IMR-90 (cell line): Measurements from ENCODE around the gene RPS15. TPM values are rescaled to one million over a fixed set of nuclear protein-coding genes. Genes with fewer than 3 reads are reported as not detected.

Source experiments
- ATAC-seq: fragments of 200-7000 bp; cut with Tn5 transposase; 2 replicates; pipeline ENCODE4 v1.9.1; 2020; ENCODE audit warnings: low read depth, mild to moderate bottlenecking, moderate library complexity
- BruUV-seq: library from RNA; stranded (reverse); fragments of 400-500 nt; replicated peaks from 2 replicates; lab custom pipeline; 2021; lab: Mats Ljungman, UMichigan
- CTCF ChIA-PET: fragments of 300-600 bp; formaldehyde crosslinking; extraction: SDS; loops from one replicate; lab custom pipeline; 2021; ENCODE audit warnings: antibody characterized with exemption; lab: Yijun Ruan, JAX
- POLR2A ChIA-PET: fragments of 300-600 bp; sonication (Branson Sonifier 250); formaldehyde crosslinking; loops from one replicate; lab custom pipeline; 2022; ENCODE audit warnings: antibody characterized with exemption; ENCODE audit not compliant: unreplicated experiment; lab: Charles Lee
- DNase-seq: peaks from one replicate; pipeline ENCODE4 v3.0.0; 2013
- H2AFZ ChIP-seq: replicated peaks from 2 replicates; pipeline ENCODE3; 2013; ENCODE audit warnings: low read length, mild to moderate bottlenecking; ENCODE audit not compliant: poor library complexity
- H2AK5ac ChIP-seq: 2 replicates; pipeline ENCODE4 v1.6.1; 2013; ENCODE audit warnings: low read depth, low read length, inconsistent platforms
- H2AK9ac ChIP-seq: replicated peaks from 2 replicates; pipeline ENCODE3; 2013; ENCODE audit warnings: mild to moderate bottlenecking, low read depth, low read length, moderate library complexity; ENCODE audit not compliant: poor library complexity
- H2BK120ac ChIP-seq: 2 replicates; pipeline ENCODE4 v1.6.1; 2013; ENCODE audit warnings: low read depth, low read length, inconsistent platforms
- H2BK15ac ChIP-seq: 3 replicates; pipeline ENCODE4 v1.6.1; 2013; ENCODE audit warnings: low read depth, low read length, inconsistent platforms
- H2BK20ac ChIP-seq: 2 replicates; pipeline ENCODE4 v1.6.1; 2013; ENCODE audit warnings: low read depth, mild to moderate bottlenecking, inconsistent platforms, low read length, moderate library complexity
- H2BK5ac ChIP-seq: 2 replicates; pipeline ENCODE4 v1.6.1; 2013; ENCODE audit warnings: mild to moderate bottlenecking, low read depth, low read length, inconsistent platforms; ENCODE audit not compliant: poor library complexity, severe bottlenecking
- H3K14ac ChIP-seq: replicated peaks from 2 replicates; pipeline ENCODE4 v1.6.1; 2013; ENCODE audit warnings: low read depth, low read length, inconsistent platforms
- H3K18ac ChIP-seq: 2 replicates; pipeline ENCODE4 v1.6.1; 2013; ENCODE audit warnings: low read depth, low read length, control low read depth
- H3K23ac ChIP-seq: 2 replicates; pipeline ENCODE4 v1.6.1; 2013; ENCODE audit warnings: low read depth, low read length, inconsistent platforms
- H3K27ac ChIP-seq: 2 replicates; pipeline ENCODE4 v1.5.1; 2013; ENCODE audit warnings: mild to moderate bottlenecking, control low read depth, low read length; ENCODE audit not compliant: insufficient read depth
- H3K27me3 ChIP-seq: 2 replicates; pipeline ENCODE4 v1.6.1; 2013; ENCODE audit warnings: low read length; ENCODE audit not compliant: control insufficient read depth, insufficient read depth
- H3K36me3 ChIP-seq: 2 replicates; pipeline ENCODE4 v1.6.1; 2013; ENCODE audit warnings: low read length, mixed read lengths; ENCODE audit not compliant: control insufficient read depth, insufficient read depth
- H3K4ac ChIP-seq: 2 replicates; pipeline ENCODE4 v1.6.1; 2013; ENCODE audit warnings: low read depth, low read length, inconsistent platforms
- H3K4me1 ChIP-seq: 2 replicates; pipeline ENCODE4 v1.6.1; 2013; ENCODE audit warnings: low read length, mixed read lengths; ENCODE audit not compliant: control insufficient read depth, insufficient read depth
- H3K4me2 ChIP-seq: 2 replicates; pipeline ENCODE4 v1.6.1; 2013; ENCODE audit warnings: low read depth, mild to moderate bottlenecking, control low read depth, low read length, moderate library complexity
- H3K4me3 ChIP-seq: 2 replicates; pipeline ENCODE4 v1.5.1; 2013; ENCODE audit warnings: low read depth, mild to moderate bottlenecking, control low read depth, low read length, moderate library complexity; ENCODE audit not compliant: insufficient read depth
- H3K56ac ChIP-seq: 2 replicates; pipeline ENCODE4 v1.6.1; 2013; ENCODE audit warnings: low read length, inconsistent platforms; ENCODE audit not compliant: insufficient read depth; ENCODE audit errors: extremely low read depth
- H3K79me1 ChIP-seq, 2 experiments: 2 replicates each; pipeline ENCODE4 v1.6.1; 2013; ENCODE audit warnings: low read length in 2 of 2, inconsistent platforms in 1 of 2, low read depth in 1 of 2
- H3K9ac ChIP-seq: 2 replicates; pipeline ENCODE4 v1.6.1; 2013; ENCODE audit warnings: low read depth, low read length, control low read depth
- H3K9me1 ChIP-seq: 2 replicates; pipeline ENCODE4 v1.6.1; 2013; ENCODE audit warnings: low read length, inconsistent platforms; ENCODE audit not compliant: insufficient read depth
- H3K9me3 ChIP-seq: 2 replicates; pipeline ENCODE4 v1.6.1; 2013; ENCODE audit warnings: low read length; ENCODE audit not compliant: control insufficient read depth, insufficient read depth
- H4K20me1 ChIP-seq: 2 replicates; pipeline ENCODE4 v1.6.1; 2013; ENCODE audit warnings: low read length, inconsistent platforms; ENCODE audit not compliant: insufficient read depth
- H4K5ac ChIP-seq: 2 replicates; pipeline ENCODE4 v1.6.1; 2013; ENCODE audit warnings: mild to moderate bottlenecking, low read depth, low read length, control low read depth
- H4K8ac ChIP-seq, 2 experiments: 2 replicates each; pipeline ENCODE4 v1.6.1; 2013; ENCODE audit warnings: low read depth in 2 of 2, low read length in 2 of 2, control low read depth in 1 of 2, inconsistent platforms in 1 of 2
- H4K91ac ChIP-seq: 2 replicates; pipeline ENCODE4 v1.6.1; 2013; ENCODE audit warnings: low read depth, low read length, inconsistent platforms; ENCODE audit not compliant: insufficient read depth
- BHLHE40 ChIP-seq: fragments of 150-350 bp; IDR thresholded peaks from 2 replicates; pipeline ENCODE4 v1.6.1; 2016; ENCODE audit warnings: mild to moderate bottlenecking, low read depth, low read length
- CHD1 ChIP-seq: IDR thresholded peaks from 2 replicates; pipeline ENCODE4 v1.6.1; 2012; ENCODE audit warnings: low read depth, low read length, improper control_type of control experiment
- ELK1 ChIP-seq: fragments of 150-350 bp; IDR thresholded peaks from 2 replicates; pipeline ENCODE4 v1.6.1; 2016; ENCODE audit warnings: low read depth, mild to moderate bottlenecking, low read length, moderate library complexity, borderline replicate concordance
- FOS ChIP-seq: fragments of 150-350 bp; IDR thresholded peaks from 2 replicates; pipeline ENCODE4 v1.6.1; 2016; ENCODE audit warnings: low read depth, low read length
- MAZ ChIP-seq: IDR thresholded peaks from 2 replicates; pipeline ENCODE4 v1.6.1; 2012; ENCODE audit warnings: low read depth, mild to moderate bottlenecking, low read length, improper control_type of control experiment, moderate library complexity, borderline replicate concordance
- MXI1 ChIP-seq: IDR thresholded peaks from 2 replicates; pipeline ENCODE4 v1.6.1; 2012; ENCODE audit warnings: low read depth, mild to moderate bottlenecking, low read length, moderate library complexity, borderline replicate concordance
- RAD21 ChIP-seq: IDR thresholded peaks from 2 replicates; pipeline ENCODE4 v1.6.1; 2012; ENCODE audit warnings: low read length, improper control_type of control experiment
- RCOR1 ChIP-seq: IDR thresholded peaks from 2 replicates; pipeline ENCODE4 v1.6.1; 2012; ENCODE audit warnings: mild to moderate bottlenecking, low read length, improper control_type of control experiment; ENCODE audit not compliant: insufficient replicate concordance
- RFX5 ChIP-seq: IDR thresholded peaks from 2 replicates; pipeline ENCODE4 v1.8.0; 2012; ENCODE audit warnings: low read depth, mild to moderate bottlenecking, low read length, moderate library complexity
- SMC3 ChIP-seq: fragments of 150-350 bp; IDR thresholded peaks from 2 replicates; pipeline ENCODE4 v1.6.1; 2016; ENCODE audit warnings: low read depth, mild to moderate bottlenecking, antibody characterized with exemption, low read length, moderate library complexity
- USF2 ChIP-seq: fragments of 150-350 bp; IDR thresholded peaks from 2 replicates; pipeline ENCODE4 v1.6.1; 2017; ENCODE audit warnings: mild to moderate bottlenecking, antibody characterized with exemption, low read length, low read depth
- WGBS, 2 experiments: methylation state at CpG; one replicate each; pipeline versions ENCODE4 v1.1.5 to v1.1.7; 2013; ENCODE audit warnings: missing lambda C conversion rate in 2 of 2; ENCODE audit not compliant: insufficient read length in 1 of 2; ENCODE audit errors: extremely low coverage in 2 of 2; 5-methylcytosine and 5-hydroxymethylcytosine counted together
- dilution Hi-C: fragments of 300-500 bp; cut with HindIII; formaldehyde crosslinking; loops from one replicate; pipeline ENCODE4 v1.14.3; 2018; ENCODE audit warnings: low sequenced_read_pairs; ENCODE audit not compliant: unreplicated experiment
- in situ Hi-C: fragments of 300-500 bp; cut with MboI; formaldehyde crosslinking; loops from 3 replicates; pipeline ENCODE4 v1.14.3; 2019; ENCODE audit warnings: low sequenced_read_pairs, inconsistent platforms, mixed read lengths
- intact Hi-C: fragments of 100-400 bp; cut with micrococcal nuclease; formaldehyde crosslinking; loops from 2 replicates; pipeline ENCODE4 v1.10.0; 2022
- polyA plus RNA-seq, 3 experiments: library from polyadenylated mRNA; depleted of rRNA; stranded (reverse); fragments of >200 nt; gene quantifications; 2 replicates each; pipeline ENCODE4 v1.2.3, GENCODE V29; 2012; ENCODE audit warnings: low replicate concordance in 1 of 3
- total RNA-seq: library from RNA; depleted of rRNA; stranded (reverse); fragments of >200 nt; gene quantifications from 2 replicates; pipeline ENCODE4 v1.2.3, GENCODE V29; 2012

The RPS15 gene
- total and polyA plus RNA-seq, 2 of the 4 experiments (the other 2 are of a cell fraction): 1,179 to 1,855 TPM

- in situ Hi-C loops (no loop called here), dilution Hi-C loops (no loop called here), intact Hi-C loops (no loop called here)
- ATAC-seq: no peak
- DNase-seq: no peak
- Histone ChIP-seq H4K8ac (no peak overlapping the region), H2AFZ (no peak overlapping the region), H2BK15ac (no peak overlapping the region), H3K4me3 (no peak overlapping the region), H3K9me1 (0 out of 2 replicates have a peak, but pooled peaks cover 3% of the 10 kb centered on the region), H3K9ac (no peak overlapping the region), H2AK9ac (no peak overlapping the region), H3K4me2 (no peak overlapping the region), H3K18ac (no peak overlapping the region), H3K27me3 (peaks cover 29% of the 10 kb centered on the region), H3K79me1 (peaks cover 10 to 54% of the 10 kb centered on the region in 2 experiments), H3K9me3 (no peaks in the 10 kb centered on the region), H2BK120ac (no peak overlapping the region), H3K14ac (no peak overlapping the region), H4K91ac (no peak overlapping the region), H4K5ac (no peak overlapping the region), H3K27ac (no peak overlapping the region), H3K23ac (no peak overlapping the region), H4K20me1 (peaks cover 66% of the 10 kb centered on the region), H3K4me1 (peaks cover 12% of the 10 kb centered on the region), H2BK5ac (no peak overlapping the region), H3K4ac (no peak overlapping the region), H3K36me3 (peaks cover 9% of the 10 kb centered on the region), H2AK5ac (no peak overlapping the region), H3K56ac (no peak overlapping the region), H2BK20ac (no peak overlapping the region)
- POLR2A ChIA-PET: no interaction called here
- 90% methylated on average over 18 of the region's 26 CpGs; no CpG with 5 or more reads in 1 of the 2 experiments for WGBS, 2 experiments
- no peak for TF ChIP-seq ELK1
- TF ChIP-seq FOS: no peak
- no peak for TF ChIP-seq USF2
- TF ChIP-seq MAZ: no peak
- TF ChIP-seq RCOR1: no peak
- no peak for TF ChIP-seq CHD1
- TF ChIP-seq MXI1: no peak
- TF ChIP-seq SMC3: no peak
- TF ChIP-seq BHLHE40: no peak
- TF ChIP-seq RFX5: no peak
- TF ChIP-seq RAD21: no peak
- CTCF ChIA-PET: no interaction called here
- BruUV-seq: no TSS peak
Measured at GRCh38 chr19:1474765-1475351, 36.7 kb downstream of the RPS15 start.
